ENCODE data around the gene PIANP. TPM values are rescaled to one million over a fixed set of nuclear protein-coding genes. Genes with fewer than 3 reads are reported as not detected.

PIANP gene
- total and polyA plus RNA-seq, 10 of the 15 experiments (the other 5 are each of a cell fraction or from before 2014, with no cell fraction given) = 0.08 to 0.12 (median 0.08) TPM; not detected in 7

DNA sequence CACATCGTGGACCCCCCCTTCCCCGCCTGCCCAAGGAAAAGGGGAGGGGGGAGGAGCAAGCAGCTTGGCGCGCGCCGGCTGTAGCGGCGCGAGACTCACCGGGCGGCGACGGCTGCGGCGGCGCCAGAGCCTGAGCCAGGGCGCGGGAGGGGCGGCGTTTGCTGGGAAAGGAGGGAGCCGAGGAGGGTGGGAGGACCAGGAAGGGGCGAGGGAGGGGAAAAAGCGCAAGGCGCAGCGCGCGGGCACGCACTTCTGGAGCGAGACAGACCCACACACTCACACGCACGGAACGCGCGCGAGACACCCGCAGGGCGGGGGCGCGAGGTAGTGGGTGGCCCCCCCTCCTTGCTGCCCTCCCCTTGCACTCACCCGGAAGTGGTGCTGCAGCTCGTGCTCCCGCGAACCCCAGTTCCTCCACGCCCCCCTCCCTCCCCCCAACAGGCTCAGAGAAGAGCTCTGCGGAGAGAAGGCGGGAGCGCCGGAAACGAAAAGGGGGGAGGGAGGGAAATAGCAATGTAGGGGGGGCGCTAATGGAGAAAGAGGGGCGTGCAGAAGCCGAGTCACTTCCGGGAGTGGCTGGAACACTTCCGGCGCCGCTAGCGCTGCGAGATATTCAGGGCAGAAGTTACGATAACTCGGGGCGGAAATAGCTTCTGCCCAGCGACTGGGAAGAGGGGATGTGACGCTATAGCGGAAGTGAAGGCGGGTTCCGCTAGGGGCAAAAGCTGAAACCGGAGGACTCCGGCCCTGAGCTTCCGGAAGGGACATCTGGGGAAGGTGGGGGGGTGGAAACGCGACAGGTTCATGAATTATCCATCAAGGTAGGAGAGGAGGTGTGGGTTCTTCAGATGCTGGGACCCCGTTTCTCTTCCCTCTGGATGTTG lies 11.4 kb downstream of the PIANP start, which contains the start of gene ZNF384 (continued):
- TF ChIP-seq, protein P1, sequence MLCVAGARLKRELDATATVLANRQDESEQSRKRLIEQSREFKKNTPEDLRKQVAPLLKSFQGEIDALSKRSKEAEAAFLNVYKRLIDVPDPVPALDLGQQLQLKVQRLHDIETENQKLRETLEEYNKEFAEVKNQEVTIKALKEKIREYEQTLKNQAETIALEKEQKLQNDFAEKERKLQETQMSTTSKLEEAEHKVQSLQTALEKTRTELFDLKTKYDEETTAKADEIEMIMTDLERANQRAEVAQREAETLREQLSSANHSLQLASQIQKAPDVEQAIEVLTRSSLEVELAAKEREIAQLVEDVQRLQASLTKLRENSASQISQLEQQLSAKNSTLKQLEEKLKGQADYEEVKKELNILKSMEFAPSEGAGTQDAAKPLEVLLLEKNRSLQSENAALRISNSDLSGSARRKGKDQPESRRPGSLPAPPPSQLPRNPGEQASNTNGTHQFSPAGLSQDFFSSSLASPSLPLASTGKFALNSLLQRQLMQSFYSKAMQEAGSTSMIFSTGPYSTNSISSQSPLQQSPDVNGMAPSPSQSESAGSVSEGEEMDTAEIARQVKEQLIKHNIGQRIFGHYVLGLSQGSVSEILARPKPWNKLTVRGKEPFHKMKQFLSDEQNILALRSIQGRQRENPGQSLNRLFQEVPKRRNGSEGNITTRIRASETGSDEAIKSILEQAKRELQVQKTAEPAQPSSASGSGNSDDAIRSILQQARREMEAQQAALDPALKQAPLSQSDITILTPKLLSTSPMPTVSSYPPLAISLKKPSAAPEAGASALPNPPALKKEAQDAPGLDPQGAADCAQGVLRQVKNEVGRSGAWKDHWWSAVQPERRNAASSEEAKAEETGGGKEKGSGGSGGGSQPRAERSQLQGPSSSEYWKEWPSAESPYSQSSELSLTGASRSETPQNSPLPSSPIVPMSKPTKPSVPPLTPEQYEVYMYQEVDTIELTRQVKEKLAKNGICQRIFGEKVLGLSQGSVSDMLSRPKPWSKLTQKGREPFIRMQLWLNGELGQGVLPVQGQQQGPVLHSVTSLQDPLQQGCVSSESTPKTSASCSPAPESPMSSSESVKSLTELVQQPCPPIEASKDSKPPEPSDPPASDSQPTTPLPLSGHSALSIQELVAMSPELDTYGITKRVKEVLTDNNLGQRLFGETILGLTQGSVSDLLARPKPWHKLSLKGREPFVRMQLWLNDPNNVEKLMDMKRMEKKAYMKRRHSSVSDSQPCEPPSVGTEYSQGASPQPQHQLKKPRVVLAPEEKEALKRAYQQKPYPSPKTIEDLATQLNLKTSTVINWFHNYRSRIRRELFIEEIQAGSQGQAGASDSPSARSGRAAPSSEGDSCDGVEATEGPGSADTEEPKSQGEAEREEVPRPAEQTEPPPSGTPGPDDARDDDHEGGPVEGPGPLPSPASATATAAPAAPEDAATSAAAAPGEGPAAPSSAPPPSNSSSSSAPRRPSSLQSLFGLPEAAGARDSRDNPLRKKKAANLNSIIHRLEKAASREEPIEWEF (IDR thresholded peaks at IDR 0.05; ENCODE audit: insufficient replicate concordance, low read depth, low read length) = no peak
- TF ChIP-seq PML (IDR thresholded peaks at IDR 0.05; ENCODE audit: low read length) (no peak), NFYB (IDR thresholded peaks at IDR 0.05; ENCODE audit: insufficient read depth, low read depth, low read length) (no peak), ZNF217 (IDR thresholded peaks at IDR 0.05) (no peak), POLR2AphosphoS5 (IDR thresholded peaks at IDR 0.05; ENCODE audit: low read length) (peak; percentile 76), NRF1 (conservative IDR thresholded peaks at IDR 0.05; ENCODE audit: low read depth, low read length) (0 out of 2 replicates have a peak, but pooled peaks have one; percentile 2), IKZF2 (IDR thresholded peaks at IDR 0.05) (peak; percentile 26 to 28)
- TF ChIP-seq, protein P2, sequence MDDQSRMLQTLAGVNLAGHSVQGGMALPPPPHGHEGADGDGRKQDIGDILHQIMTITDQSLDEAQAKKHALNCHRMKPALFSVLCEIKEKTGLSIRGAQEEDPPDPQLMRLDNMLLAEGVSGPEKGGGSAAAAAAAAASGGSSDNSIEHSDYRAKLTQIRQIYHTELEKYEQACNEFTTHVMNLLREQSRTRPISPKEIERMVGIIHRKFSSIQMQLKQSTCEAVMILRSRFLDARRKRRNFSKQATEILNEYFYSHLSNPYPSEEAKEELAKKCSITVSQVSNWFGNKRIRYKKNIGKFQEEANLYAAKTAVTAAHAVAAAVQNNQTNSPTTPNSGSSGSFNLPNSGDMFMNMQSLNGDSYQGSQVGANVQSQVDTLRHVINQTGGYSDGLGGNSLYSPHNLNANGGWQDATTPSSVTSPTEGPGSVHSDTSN (IDR thresholded peaks at IDR 0.05; ENCODE audit: insufficient replicate concordance, low read depth, low read length) = no peak
- TF ChIP-seq, protein P3, sequence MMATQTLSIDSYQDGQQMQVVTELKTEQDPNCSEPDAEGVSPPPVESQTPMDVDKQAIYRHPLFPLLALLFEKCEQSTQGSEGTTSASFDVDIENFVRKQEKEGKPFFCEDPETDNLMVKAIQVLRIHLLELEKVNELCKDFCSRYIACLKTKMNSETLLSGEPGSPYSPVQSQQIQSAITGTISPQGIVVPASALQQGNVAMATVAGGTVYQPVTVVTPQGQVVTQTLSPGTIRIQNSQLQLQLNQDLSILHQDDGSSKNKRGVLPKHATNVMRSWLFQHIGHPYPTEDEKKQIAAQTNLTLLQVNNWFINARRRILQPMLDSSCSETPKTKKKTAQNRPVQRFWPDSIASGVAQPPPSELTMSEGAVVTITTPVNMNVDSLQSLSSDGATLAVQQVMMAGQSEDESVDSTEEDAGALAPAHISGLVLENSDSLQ (IDR thresholded peaks at IDR 0.05) = peak; percentile 59; the same call in 1 of the 2 replicates
